Stomach smooth muscle (tissue), 2 donors: ENCODE measurements around the gene TGFB1.

Experiments used
- H3K27ac ChIP-seq: one replicate; pipeline ENCODE4 v1.7.0; 2013; ENCODE audit warnings: mild to moderate bottlenecking, low read length, inconsistent platforms
- H3K27me3 ChIP-seq, 2 donors: one replicate each; pipeline ENCODE4 v1.7.0; 2013; ENCODE audit warnings: low read length in 2 of 2; ENCODE audit not compliant: insufficient read depth in 2 of 2, control insufficient read depth in 1 of 2
- H3K36me3 ChIP-seq, 2 donors: one replicate each; pipeline ENCODE4 v1.7.0; 2013; ENCODE audit warnings: low read length in 2 of 2; ENCODE audit not compliant: control insufficient read depth in 2 of 2, insufficient read depth in 2 of 2
- H3K4me1 ChIP-seq: one replicate; pipeline ENCODE4 v1.7.0; 2013; ENCODE audit warnings: low read length; ENCODE audit not compliant: control insufficient read depth, insufficient read depth
- H3K4me3 ChIP-seq, 2 donors: one replicate each; pipeline ENCODE4 v1.7.0; 2013; ENCODE audit warnings: low read length in 2 of 2
- H3K9ac ChIP-seq, 2 donors: one replicate each; pipeline ENCODE4 v1.7.0; 2013; ENCODE audit warnings: low read length in 2 of 2, mild to moderate bottlenecking in 1 of 2
- H3K9me3 ChIP-seq, 2 donors: one replicate each; pipeline ENCODE4 v1.7.0; 2013; ENCODE audit warnings: low read length in 2 of 2; ENCODE audit not compliant: control insufficient read depth in 2 of 2
- donor health status: healthy.
- donor health status: Pancreatic carcinoma.

TGFB1 gene

DNA sequence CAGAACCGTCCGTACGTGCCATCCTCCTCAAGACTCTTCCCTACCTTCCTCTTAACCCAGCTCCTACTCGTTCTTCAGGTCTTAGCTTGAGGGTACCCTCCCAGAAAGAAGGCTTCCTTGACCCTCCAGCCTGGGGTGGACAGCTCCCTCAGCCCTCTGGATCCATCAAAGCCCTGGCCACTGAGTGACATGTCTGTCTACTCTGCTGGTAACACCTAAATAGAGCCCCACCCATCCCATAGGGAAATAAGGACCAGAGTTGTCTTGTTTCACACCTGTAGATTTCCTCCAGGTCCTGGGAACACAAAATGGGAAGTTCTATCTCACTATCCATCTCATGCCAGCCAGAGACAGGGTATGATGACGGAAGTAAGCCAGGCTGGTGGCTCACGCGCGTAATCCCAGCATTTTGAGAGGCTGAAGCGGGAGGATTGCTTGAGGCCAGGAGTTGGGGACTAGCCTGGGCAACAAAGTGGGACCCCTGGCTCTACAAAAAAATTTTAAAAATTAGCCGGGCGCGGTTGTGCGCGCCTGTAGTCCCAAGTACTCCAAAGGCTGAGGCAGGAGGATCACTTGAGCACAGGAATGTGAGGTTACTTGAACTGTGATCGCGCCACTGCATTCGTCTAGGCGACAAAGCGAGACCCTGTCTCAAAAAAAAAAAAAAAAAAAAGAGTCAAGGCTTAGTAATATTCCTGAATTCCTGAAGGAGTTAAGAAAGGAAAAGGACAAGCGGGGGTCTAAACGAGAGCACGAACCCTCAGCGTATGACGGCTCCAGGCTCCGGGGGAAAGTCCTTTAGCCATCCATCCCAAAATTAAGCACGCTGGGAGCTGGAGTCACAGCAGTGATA lies 44.3 kb downstream of the TGFB1 start:
- Histone ChIP-seq H3K27me3 (no peaks in the 10 kb centered on the region), H3K27ac (peak overlapping the region; percentile 92), H3K9me3 (no peaks in the 10 kb centered on the region), H3K9ac (peak overlapping the region; percentile 94 to 99), H3K4me3 (peak overlapping the region; percentile 97 to 98), H3K36me3 (peaks cover 32 to 41% of the 10 kb centered on the region in 2 donors), H3K4me1 (peaks cover 37% of the 10 kb centered on the region)

DNA sequence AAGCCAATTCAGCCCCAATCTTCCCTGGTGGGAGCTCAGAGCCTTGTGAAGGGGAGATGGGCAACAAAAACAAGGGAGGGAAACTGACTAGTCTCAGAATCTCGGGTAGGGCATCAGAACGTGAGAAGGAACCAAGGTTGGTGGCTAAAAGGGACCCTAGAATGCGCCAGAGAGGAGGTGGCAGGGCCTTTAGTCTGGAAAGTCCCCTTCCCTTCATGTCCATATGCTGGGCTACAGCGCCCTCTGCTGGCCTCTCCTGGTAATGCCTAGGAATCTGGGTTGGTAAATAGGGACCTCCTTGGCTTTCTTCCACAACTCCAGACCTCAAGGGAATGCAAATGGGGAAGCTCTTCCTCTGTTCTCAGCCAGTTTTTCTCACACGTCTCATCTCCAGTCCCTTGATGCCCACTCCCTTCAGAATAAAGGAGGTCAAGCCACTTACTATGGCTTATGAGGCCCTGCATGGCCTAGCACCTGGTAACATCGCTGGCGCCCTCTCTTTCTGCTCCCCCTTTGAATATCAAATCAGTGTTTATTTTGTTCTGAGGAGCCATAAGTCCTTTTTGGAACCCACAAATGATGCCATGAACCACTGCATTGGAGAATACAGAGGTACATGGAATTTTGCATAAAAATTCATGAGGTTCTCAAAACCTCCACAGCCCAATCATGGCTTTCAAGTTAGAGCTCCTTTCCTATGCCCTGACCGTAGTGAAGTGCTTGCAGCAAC lies 45.1 kb downstream of the TGFB1 start:
- peak overlapping the region; percentile 78 to 94 for H3K9ac ChIP-seq
- H3K27me3 ChIP-seq: no peaks in the 10 kb centered on the region
- peak overlapping the region; percentile 97 to 98 for H3K4me3 ChIP-seq
- H3K9me3 ChIP-seq: no peaks in the 10 kb centered on the region
- peak overlapping the region; percentile 92 for H3K27ac ChIP-seq
- peaks cover 37 to 49% of the 10 kb centered on the region in 2 donors for H3K36me3 ChIP-seq
- H3K4me1 ChIP-seq: peaks cover 40% of the 10 kb centered on the region

DNA sequence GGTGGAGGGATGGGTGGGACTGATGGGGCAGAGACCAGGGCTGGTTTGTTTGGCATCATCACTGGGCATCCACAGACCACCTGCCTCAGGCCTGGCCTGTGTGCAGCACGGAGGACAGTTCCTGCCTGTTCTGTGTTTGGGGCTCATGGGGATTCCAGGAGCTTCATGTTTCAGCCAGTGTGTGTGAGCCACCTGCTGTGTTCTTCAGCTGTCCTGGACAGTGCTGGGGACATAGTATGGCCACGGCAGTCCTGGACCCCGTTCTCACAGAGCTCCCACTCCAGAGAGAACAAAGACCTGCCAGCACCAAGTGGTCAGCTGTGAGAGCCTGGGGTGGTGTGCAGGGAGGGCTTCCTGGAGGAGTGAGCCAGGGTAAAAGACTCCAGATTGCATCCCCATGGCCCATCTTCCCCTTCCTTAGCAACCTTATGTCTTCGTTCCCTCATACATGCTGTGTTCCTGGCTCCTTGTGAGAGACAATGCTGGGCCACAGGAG lies 45.7 kb downstream of the TGFB1 start:
- no peaks in the 10 kb centered on the region for H3K9me3 ChIP-seq
- no peaks in the 10 kb centered on the region for H3K27me3 ChIP-seq
- peak overlapping the region; percentile 92 for H3K27ac ChIP-seq
- peak overlapping the region in 1 of 2 donors; percentile 98 for H3K4me3 ChIP-seq
- peak overlapping the region; percentile 65 to 78 for H3K9ac ChIP-seq
- H3K4me1 ChIP-seq: peaks cover 40% of the 10 kb centered on the region
- peaks cover 30 to 47% of the 10 kb centered on the region in 2 donors for H3K36me3 ChIP-seq

DNA sequence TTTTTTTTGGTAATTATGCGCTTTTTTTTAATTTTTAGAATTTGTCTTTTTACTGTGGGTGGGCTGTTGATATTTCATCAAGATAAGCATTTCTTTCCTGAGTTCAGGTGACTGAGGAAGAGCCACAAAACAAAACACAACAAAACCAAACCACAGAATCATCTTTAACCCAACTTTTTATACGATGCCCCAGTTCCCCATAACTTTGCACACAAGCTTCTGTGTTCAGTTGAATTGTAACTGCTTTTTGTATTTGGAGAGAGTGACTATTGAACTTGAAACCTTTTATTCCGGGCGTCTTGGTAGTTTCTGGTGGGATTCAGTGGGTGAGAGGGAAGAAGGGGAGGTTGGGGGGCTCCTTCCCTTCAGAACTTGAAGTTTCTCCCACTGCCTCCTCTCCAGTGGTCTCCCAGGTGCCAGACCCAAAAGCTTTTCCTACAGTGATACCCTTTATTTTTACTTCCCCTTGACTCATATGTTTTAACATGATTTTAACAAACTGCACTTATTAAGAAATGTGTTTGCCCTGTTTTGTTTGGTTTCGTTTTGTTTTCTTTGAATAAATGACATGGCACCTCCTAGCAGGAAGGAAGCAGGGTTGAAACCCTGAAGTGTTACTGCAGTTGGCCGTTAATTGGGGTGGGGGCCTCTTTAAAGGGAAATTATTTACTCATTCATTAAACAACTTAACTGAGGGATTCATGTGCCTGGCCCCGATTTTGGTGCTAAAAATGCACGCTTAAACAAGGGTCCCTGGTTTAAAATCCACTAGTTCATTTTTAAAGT lies 46.4 kb downstream of the TGFB1 start:
- H3K9ac ChIP-seq: no peak overlapping the region
- H3K9me3 ChIP-seq: no peaks in the 10 kb centered on the region
- H3K27ac ChIP-seq: peak overlapping the region; percentile 92
- peaks cover 23 to 48% of the 10 kb centered on the region in 2 donors for H3K36me3 ChIP-seq
- no peaks in the 10 kb centered on the region for H3K27me3 ChIP-seq
- peaks cover 40% of the 10 kb centered on the region for H3K4me1 ChIP-seq
- no peak overlapping the region for H3K4me3 ChIP-seq

DNA sequence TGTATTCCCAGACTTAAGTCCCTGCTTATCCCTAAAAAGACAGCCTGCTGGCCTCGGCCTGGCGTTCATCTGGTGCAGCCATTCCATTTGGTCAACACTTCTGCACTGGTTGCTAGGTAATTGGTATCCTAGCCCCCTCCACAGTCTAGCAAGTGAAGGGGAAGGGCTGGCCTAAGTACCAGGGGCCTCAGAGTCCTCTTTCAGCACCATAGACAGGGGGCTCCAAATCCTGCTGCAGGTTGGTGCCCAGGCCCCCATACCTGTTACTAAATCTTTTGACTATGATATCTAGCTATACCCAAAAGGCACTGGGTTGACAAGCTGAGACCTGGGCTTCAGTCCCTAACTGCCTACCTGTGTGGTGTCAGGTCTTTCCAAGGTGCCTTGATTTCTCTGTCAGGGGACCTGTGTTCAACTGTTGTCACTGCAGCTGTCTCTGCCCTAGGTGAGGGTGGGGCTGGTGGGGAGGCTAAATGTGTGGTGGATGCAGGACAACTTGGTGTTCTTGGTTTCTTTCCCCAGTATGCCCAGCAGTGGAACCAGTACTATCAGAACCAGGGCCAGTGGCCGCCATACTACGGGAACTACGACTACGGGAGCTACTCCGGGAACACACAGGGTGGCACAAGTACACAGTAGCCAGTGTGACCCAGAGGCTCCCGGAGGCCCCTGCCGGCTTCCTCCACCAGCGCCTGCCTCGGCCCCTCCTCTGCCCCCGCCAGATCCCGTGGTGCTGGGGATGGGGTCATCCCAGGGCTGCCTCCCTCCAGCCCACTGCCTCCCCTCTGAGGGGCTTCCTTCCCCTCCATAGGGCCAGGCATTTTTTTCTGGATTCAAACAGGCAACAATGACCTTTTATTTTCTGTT lies 47.6 kb downstream of the TGFB1 start:
- H3K9me3 ChIP-seq: no peaks in the 10 kb centered on the region
- no peak overlapping the region for H3K9ac ChIP-seq
- H3K4me3 ChIP-seq: no peak overlapping the region
- H3K36me3 ChIP-seq: peaks cover 30 to 55% of the 10 kb centered on the region in 2 donors
- no peaks in the 10 kb centered on the region for H3K27me3 ChIP-seq
- H3K27ac ChIP-seq: no peak overlapping the region
- H3K4me1 ChIP-seq: peaks cover 35% of the 10 kb centered on the region

DNA sequence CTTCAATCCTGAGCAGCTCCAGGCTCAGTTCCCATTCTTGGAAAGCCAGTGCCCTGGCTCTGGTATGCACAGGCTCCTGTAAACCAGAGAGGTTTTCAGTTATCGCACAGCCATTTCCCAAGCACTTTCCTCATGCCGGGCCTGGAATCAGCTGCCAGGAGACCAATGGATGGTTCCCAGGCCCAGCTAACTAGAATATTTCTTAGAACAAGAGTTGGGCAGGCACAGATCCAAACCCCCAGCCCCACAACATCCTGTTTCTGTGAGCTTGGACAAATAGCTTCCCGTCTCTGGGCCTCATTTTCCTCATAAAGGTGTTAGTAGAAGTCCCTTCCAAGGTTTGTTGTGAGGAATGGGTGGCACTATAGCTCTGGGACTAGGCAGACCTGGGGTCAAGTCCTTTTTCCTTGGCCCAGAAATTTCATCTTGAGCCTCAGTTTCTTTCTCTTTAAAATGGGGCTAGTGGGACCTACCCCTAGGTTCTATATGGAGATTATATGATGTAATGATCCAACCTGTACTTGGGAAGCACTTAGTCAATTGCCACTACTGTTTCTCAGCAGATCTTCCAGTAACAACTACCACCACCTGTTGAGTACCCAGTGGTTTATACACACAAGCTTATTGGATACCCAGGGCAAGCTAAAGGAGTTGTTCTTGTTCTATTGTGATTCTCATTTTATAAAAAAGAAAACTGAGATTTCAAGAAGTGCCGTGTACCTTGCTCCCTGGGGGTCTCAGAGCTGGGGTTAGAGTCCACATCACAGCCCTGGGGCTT lies 48.8 kb downstream of the TGFB1 start:
- Histone ChIP-seq H3K36me3 (peaks cover 32 to 58% of the 10 kb centered on the region in 2 donors), H3K4me1 (peaks cover 37% of the 10 kb centered on the region), H3K4me3 (no peak overlapping the region), H3K9me3 (no peaks in the 10 kb centered on the region), H3K27me3 (no peaks in the 10 kb centered on the region), H3K9ac (peak overlapping the region in 1 of 2 donors; percentile 13), H3K27ac (peak overlapping the region; percentile 46)

DNA sequence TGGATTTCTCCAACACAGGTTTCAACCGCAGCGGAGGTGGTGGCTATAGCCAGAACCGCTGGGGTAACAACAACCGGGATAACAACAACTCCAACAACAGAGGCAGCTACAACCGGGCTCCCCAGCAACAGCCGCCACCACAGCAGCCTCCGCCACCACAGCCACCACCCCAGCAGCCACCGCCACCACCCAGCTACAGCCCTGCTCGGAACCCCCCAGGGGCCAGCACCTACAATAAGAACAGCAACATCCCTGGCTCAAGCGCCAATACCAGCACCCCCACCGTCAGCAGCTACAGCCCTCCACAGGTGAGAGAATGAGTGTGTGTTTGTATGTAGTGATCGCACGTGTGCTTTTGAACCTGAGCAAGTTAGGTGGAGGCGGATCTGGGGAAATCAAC lies 49.8 kb downstream of the TGFB1 start:
- Histone ChIP-seq H3K4me1 (peaks cover 39% of the 10 kb centered on the region), H3K9ac (no peak overlapping the region), H3K27ac (peak overlapping the region; percentile 46), H3K36me3 (peaks cover 32 to 58% of the 10 kb centered on the region in 2 donors), H3K27me3 (no peaks in the 10 kb centered on the region), H3K4me3 (no peak overlapping the region), H3K9me3 (no peaks in the 10 kb centered on the region)

DNA sequence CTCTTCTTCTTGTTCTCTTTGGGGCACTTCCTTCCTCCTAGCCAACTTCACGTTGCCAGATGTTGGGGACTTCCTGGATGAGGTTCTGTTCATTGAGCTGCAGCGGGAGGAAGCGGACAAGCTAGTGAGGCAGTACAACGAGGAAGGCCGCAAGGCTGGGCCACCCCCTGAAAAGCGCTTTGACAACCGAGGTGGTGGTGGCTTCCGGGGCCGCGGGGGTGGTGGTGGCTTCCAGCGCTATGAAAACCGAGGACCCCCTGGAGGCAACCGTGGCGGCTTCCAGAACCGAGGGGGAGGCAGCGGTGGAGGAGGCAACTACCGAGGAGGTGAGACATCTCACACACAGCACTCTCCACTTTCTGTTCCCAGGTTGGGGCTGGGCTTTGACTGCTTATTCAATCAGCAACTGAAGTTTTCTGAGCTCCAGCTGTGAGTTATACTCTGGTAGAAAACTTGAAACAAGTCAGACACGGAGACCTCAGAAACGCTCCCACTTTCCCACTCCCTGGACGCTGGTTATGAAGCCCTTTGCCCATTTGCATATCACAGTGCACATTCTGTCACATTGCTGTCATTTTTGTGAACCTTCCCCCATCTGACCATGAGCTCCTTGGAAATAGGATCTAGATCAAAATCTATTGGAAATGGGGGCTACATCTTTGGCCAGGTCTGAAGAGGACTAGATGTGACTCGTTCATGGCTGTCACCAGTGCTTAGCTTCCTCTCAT lies 50.9 kb downstream of the TGFB1 start:
- no peaks in the 10 kb centered on the region for H3K9me3 ChIP-seq
- peaks cover 39% of the 10 kb centered on the region for H3K4me1 ChIP-seq
- H3K27ac ChIP-seq: no peak overlapping the region
- no peaks in the 10 kb centered on the region for H3K27me3 ChIP-seq
- H3K4me3 ChIP-seq: no peak overlapping the region
- no peak overlapping the region for H3K9ac ChIP-seq
- peaks cover 32 to 54% of the 10 kb centered on the region in 2 donors for H3K36me3 ChIP-seq

DNA sequence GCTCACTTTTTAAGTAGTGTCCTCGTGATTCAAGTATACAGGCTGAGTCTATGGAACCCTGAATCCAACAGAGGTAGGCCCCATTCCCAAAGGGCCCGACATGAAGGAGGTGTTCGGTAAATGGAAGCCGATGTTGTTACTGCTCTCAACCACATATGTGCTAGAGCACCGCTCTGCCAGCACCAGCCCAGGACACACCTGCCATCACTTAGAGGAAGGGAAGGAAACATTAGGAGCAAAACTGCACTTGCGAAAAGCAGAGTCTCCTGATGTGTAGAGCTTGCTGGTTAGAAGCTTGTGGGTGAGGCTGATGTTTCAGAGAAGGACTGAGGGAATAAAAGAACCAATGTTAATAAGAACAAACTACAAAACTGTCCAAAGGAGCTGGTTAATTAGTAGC lies 53.2 kb downstream of the TGFB1 start:
- Histone ChIP-seq H3K27ac (peak overlapping the region; percentile 96), H3K9ac (no peak overlapping the region), H3K4me1 (peaks cover 57% of the 10 kb centered on the region), H3K4me3 (no peak overlapping the region), H3K36me3 (peaks cover 41 to 60% of the 10 kb centered on the region in 2 donors), H3K27me3 (no peaks in the 10 kb centered on the region), H3K9me3 (no peaks in the 10 kb centered on the region)
